Subcutaneous abdominal adipose tissue (tissue), 5 donors: Measurements from ENCODE around the gene UBE2Q2.

ENCODE experiments used
- H3K27ac ChIP-seq: one replicate; pipeline ENCODE4 v1.7.0; 2013; ENCODE audit warnings: low read depth, mild to moderate bottlenecking, inconsistent platforms, low read length, moderate library complexity
- H3K27me3 ChIP-seq, 5 donors: one replicate each; pipeline ENCODE4 v1.7.0; 2013; ENCODE audit warnings: low read length in 5 of 5, inconsistent platforms in 1 of 5; ENCODE audit not compliant: control insufficient read depth in 5 of 5, insufficient read depth in 4 of 5
- H3K36me3 ChIP-seq, 5 donors: one replicate each; pipeline ENCODE4 v1.7.0; 2013; ENCODE audit warnings: low read length in 5 of 5; ENCODE audit not compliant: control insufficient read depth in 5 of 5, insufficient read depth in 5 of 5
- H3K4me1 ChIP-seq, 5 donors: one replicate each; pipeline ENCODE4 v1.7.0; 2013; ENCODE audit warnings: low read length in 5 of 5, mild to moderate bottlenecking in 3 of 5, moderate library complexity in 1 of 5; ENCODE audit not compliant: control insufficient read depth in 5 of 5, insufficient read depth in 5 of 5
- H3K4me3 ChIP-seq, 5 donors: one replicate each; pipeline ENCODE4 v1.7.0; 2013; ENCODE audit warnings: low read length in 5 of 5, low read depth in 1 of 5
- H3K9ac ChIP-seq, 5 donors: one replicate each; pipeline ENCODE4 v1.7.0; 2013; ENCODE audit warnings: low read length in 5 of 5, mild to moderate bottlenecking in 4 of 5, moderate library complexity in 3 of 5
- H3K9me3 ChIP-seq, 5 donors: one replicate each; pipeline ENCODE4 v1.7.0; 2013; ENCODE audit warnings: low read length in 5 of 5; ENCODE audit not compliant: control insufficient read depth in 5 of 5
- donor health status: healthy.
- donor health status: healthy.
- donor health status: healthy.
- donor health status: healthy.
- donor health status: healthy.

Gene UBE2Q2

GRCh38 chr15:75920079-75920478 lies 76.8 kb downstream of the UBE2Q2 start:
- Histone ChIP-seq H3K9ac (no peak overlapping the region), H3K27me3 (no peaks in the 10 kb centered on the region), H3K4me1 (peaks cover 6 to 11% (median 9%) of the 10 kb centered on the region in 5 donors), H3K9me3 (no peaks in the 10 kb centered on the region), H3K4me3 (no peak overlapping the region), H3K36me3 (peaks cover 10 to 25% (median 20%) of the 10 kb centered on the region in 5 donors), H3K27ac (no peak overlapping the region)

GRCh38 chr15:75921732-75922703 lies 78.8 kb downstream of the UBE2Q2 start:
- no peak overlapping the region for H3K9ac ChIP-seq
- peaks cover 6 to 13% (median 9%) of the 10 kb centered on the region in 5 donors for H3K4me1 ChIP-seq
- H3K36me3 ChIP-seq: peaks cover 9 to 20% (median 19%) of the 10 kb centered on the region in 5 donors
- H3K9me3 ChIP-seq: no peaks in the 10 kb centered on the region
- H3K4me3 ChIP-seq: no peak overlapping the region
- no peaks in the 10 kb centered on the region for H3K27me3 ChIP-seq
- no peak overlapping the region for H3K27ac ChIP-seq

GRCh38 chr15:75923756-75924155 lies 80.5 kb downstream of the UBE2Q2 start:
- no peak overlapping the region for H3K4me3 ChIP-seq
- peaks cover 6 to 13% (median 9%) of the 10 kb centered on the region in 5 donors for H3K4me1 ChIP-seq
- no peak overlapping the region for H3K9ac ChIP-seq
- H3K27me3 ChIP-seq: no peaks in the 10 kb centered on the region
- H3K27ac ChIP-seq: no peak overlapping the region
- H3K9me3 ChIP-seq: no peaks in the 10 kb centered on the region
- H3K36me3 ChIP-seq: peaks cover 4 to 16% (median 10%) of the 10 kb centered on the region in 5 donors

DNA sequence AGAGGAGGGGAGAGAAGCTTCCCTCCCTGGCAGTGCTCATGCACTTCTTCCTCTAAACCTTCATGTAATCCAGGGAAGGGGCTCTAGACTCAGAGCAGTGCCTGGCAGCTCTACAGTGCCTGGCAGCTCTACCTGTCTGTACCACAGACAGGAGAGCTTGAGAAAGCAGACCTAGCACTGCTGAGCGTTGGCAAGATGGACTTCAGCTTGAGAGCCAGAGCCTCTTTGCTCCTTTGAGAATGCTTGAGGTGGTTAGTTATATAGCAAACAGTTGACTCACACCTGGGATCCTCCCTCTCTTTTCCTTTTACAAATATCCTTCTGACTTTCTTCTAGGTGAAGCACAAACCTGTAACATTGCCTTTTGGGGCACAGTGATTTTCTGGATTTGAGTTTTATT lies 81.3 kb downstream of the UBE2Q2 start:
- Histone ChIP-seq H3K9ac (no peak overlapping the region), H3K27ac (no peak overlapping the region)

DNA sequence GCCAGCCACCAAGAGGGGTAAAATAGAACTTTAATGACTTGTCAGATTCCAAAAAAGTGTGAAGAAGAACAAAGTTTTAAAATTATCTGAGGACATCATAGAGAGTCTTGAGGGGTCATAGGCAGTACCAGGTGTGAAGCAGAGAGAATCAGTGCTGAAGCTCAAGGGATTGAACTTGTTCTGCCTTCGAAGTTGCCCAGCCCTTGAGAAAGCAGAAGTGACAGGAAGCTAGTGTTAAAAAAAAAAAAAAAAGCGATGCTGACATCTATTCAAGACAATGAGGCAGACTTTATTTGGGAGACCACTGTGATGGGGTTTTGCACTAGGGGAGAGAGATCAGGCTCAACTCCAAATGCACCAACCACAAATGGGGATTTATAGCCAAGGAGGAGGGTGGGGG lies 82.2 kb downstream of the UBE2Q2 start:
- H3K4me3 ChIP-seq: no peak overlapping the region
- no peaks in the 10 kb centered on the region for H3K9me3 ChIP-seq
- H3K4me1 ChIP-seq: peaks cover 6 to 13% (median 9%) of the 10 kb centered on the region in 5 donors
- H3K36me3 ChIP-seq: peaks cover 6 to 16% (median 12%) of the 10 kb centered on the region in 5 donors
- no peaks in the 10 kb centered on the region for H3K27me3 ChIP-seq
- no peak overlapping the region for H3K9ac ChIP-seq
- H3K27ac ChIP-seq: no peak overlapping the region

More for the DNA sequence above, 81.3 kb downstream of the UBE2Q2 start:
- Histone ChIP-seq H3K36me3 (peaks cover 4 to 15% (median 6%) of the 10 kb centered on the region in 5 donors), H3K4me3 (no peak overlapping the region), H3K4me1 (peaks cover 6 to 13% (median 9%) of the 10 kb centered on the region in 5 donors), H3K27me3 (no peaks in the 10 kb centered on the region), H3K9me3 (no peaks in the 10 kb centered on the region)

- Histone ChIP-seq H3K9ac (no peak overlapping the region), H3K27me3 (no peaks in the 10 kb centered on the region), H3K27ac (no peak overlapping the region), H3K9me3 (no peaks in the 10 kb centered on the region), H3K4me3 (no peak overlapping the region), H3K36me3 (peaks cover 13 to 24% (median 16%) of the 10 kb centered on the region in 5 donors), H3K4me1 (peaks cover 5 to 12% (median 9%) of the 10 kb centered on the region in 5 donors)
These were observed 83.7 kb downstream of the UBE2Q2 start for GRCh38 chr15:75926931-75927330.

GRCh38 chr15:75927601-75928000 lies 84.4 kb downstream of the UBE2Q2 start:
- Histone ChIP-seq H3K27me3 (no peaks in the 10 kb centered on the region), H3K4me1 (peaks cover under 1 to 5% (median 2%) of the 10 kb centered on the region in 5 donors), H3K9me3 (no peaks in the 10 kb centered on the region), H3K9ac (no peak overlapping the region), H3K36me3 (peaks cover 14 to 25% (median 20%) of the 10 kb centered on the region in 5 donors), H3K27ac (no peak overlapping the region), H3K4me3 (no peak overlapping the region)

GRCh38 chr15:75928680-75929608 lies 85.7 kb downstream of the UBE2Q2 start:
- no peaks in the 10 kb centered on the region for H3K27me3 ChIP-seq
- no peak overlapping the region for H3K27ac ChIP-seq
- peaks cover 0 to 3% (median 0%) of the 10 kb centered on the region in 5 donors for H3K4me1 ChIP-seq
- peaks cover 23 to 33% (median 30%) of the 10 kb centered on the region in 5 donors for H3K36me3 ChIP-seq
- H3K9me3 ChIP-seq: no peaks in the 10 kb centered on the region
- no peak overlapping the region for H3K4me3 ChIP-seq
- no peak overlapping the region for H3K9ac ChIP-seq

- H3K9ac ChIP-seq: peak overlapping the region in 1 of 5 donors; percentile 20
- H3K36me3 ChIP-seq: peaks cover 28 to 37% (median 34%) of the 10 kb centered on the region in 5 donors
- H3K9me3 ChIP-seq: no peaks in the 10 kb centered on the region
- H3K27ac ChIP-seq: no peak overlapping the region
- H3K27me3 ChIP-seq: no peaks in the 10 kb centered on the region
- no peak overlapping the region for H3K4me3 ChIP-seq
- peaks cover 0 to 3% (median 0%) of the 10 kb centered on the region in 5 donors for H3K4me1 ChIP-seq
These were observed 86.7 kb downstream of the UBE2Q2 start for GRCh38 chr15:75929799-75930565.
